ENCODE results near the gene SULT1C2. TPM values are rescaled to one million over a fixed set of nuclear protein-coding genes. Genes with fewer than 3 reads are reported as not detected.

SULT1C2 gene
- total and polyA plus RNA-seq, 4 donors = 1.7 to 2.8 TPM; not detected in 2

- Histone ChIP-seq H3K36me3 (ENCODE audit: control insufficient read depth in 1 of 2, insufficient read depth in 2 of 2, low read length in 1 of 2) (no peaks in the 10 kb centered on the region), H3K4me3 (ENCODE audit: low read length in 2 of 2) (no peak overlapping the region), H3K4me1 (ENCODE audit: control insufficient read depth in 1 of 2, insufficient read depth in 2 of 2, low read length in 2 of 2) (no peaks in the 10 kb centered on the region), H3K9me3 (ENCODE audit: control insufficient read depth, low read length) (no peaks in the 10 kb centered on the region), H3K27me3 (ENCODE audit: control insufficient read depth in 1 of 2, insufficient read depth in 2 of 2, low read length in 1 of 2) (no peaks in the 10 kb centered on the region), H3K27ac (ENCODE audit: low read depth in 1 of 2, low read length in 2 of 2) (no peak overlapping the region)
- WGBS, 2 donors = 84 to 88% methylated on average over 2 of the region's 2 CpGs
- intact Hi-C loops (cut with DNase I) = no loop called here
- DNase-seq (no peak), ATAC-seq (ENCODE audit: low FRiP score) (no peak)
Measured at GRCh38 chr2:108324531-108325255, 36.0 kb downstream of the SULT1C2 start.

- no peaks in the 10 kb centered on the region for H3K9me3 ChIP-seq (ENCODE audit: control insufficient read depth, low read length)
- H3K4me3 ChIP-seq (ENCODE audit: low read length in 2 of 2) = no peak overlapping the region
- WGBS, 2 donors = 84 to 97% methylated on average over 2 of the region's 2 CpGs
- DNase-seq = no peak
- no peak for ATAC-seq (ENCODE audit: low FRiP score)
- intact Hi-C loops (cut with DNase I) = no loop called here
- H3K36me3 ChIP-seq (ENCODE audit: control insufficient read depth in 1 of 2, insufficient read depth in 2 of 2, low read length in 1 of 2) = no peaks in the 10 kb centered on the region
- H3K27ac ChIP-seq (ENCODE audit: low read depth in 1 of 2, low read length in 2 of 2) = no peak overlapping the region
- H3K4me1 ChIP-seq (ENCODE audit: control insufficient read depth in 1 of 2, insufficient read depth in 2 of 2, low read length in 2 of 2) = no peaks in the 10 kb centered on the region
- no peaks in the 10 kb centered on the region for H3K27me3 ChIP-seq (ENCODE audit: control insufficient read depth in 1 of 2, insufficient read depth in 2 of 2, low read length in 1 of 2)
Measured at GRCh38 chr2:108325756-108326155, 37.1 kb downstream of the SULT1C2 start.

GRCh38 chr2:108329771-108330170 lies 41.1 kb downstream of the SULT1C2 start:
- Histone ChIP-seq H3K36me3 (ENCODE audit: control insufficient read depth in 1 of 2, insufficient read depth in 2 of 2, low read length in 1 of 2) (no peaks in the 10 kb centered on the region), H3K27ac (ENCODE audit: low read depth in 1 of 2, low read length in 2 of 2) (no peak overlapping the region), H3K4me3 (ENCODE audit: low read length in 2 of 2) (no peak overlapping the region), H3K4me1 (ENCODE audit: control insufficient read depth in 1 of 2, insufficient read depth in 2 of 2, low read length in 2 of 2) (no peaks in the 10 kb centered on the region), H3K9me3 (ENCODE audit: control insufficient read depth, low read length) (no peaks in the 10 kb centered on the region), H3K27me3 (ENCODE audit: control insufficient read depth in 1 of 2, insufficient read depth in 2 of 2, low read length in 1 of 2) (no peaks in the 10 kb centered on the region)
- no peak for DNase-seq
- intact Hi-C loops (cut with DNase I) = no loop called here
- no peak for ATAC-seq (ENCODE audit: low FRiP score)
- 97 to 99% methylated on average over 2 of the region's 2 CpGs for WGBS, 2 donors

GRCh38 chr2:108330979-108331378 lies 42.3 kb downstream of the SULT1C2 start:
- DNase-seq (no peak), ATAC-seq (ENCODE audit: low FRiP score) (no peak)
- Histone ChIP-seq H3K9me3 (ENCODE audit: control insufficient read depth, low read length) (no peaks in the 10 kb centered on the region), H3K4me3 (ENCODE audit: low read length in 2 of 2) (no peak overlapping the region), H3K4me1 (ENCODE audit: control insufficient read depth in 1 of 2, insufficient read depth in 2 of 2, low read length in 2 of 2) (no peaks in the 10 kb centered on the region), H3K36me3 (ENCODE audit: control insufficient read depth in 1 of 2, insufficient read depth in 2 of 2, low read length in 1 of 2) (no peaks in the 10 kb centered on the region), H3K27ac (ENCODE audit: low read depth in 1 of 2, low read length in 2 of 2) (no peak overlapping the region), H3K27me3 (ENCODE audit: control insufficient read depth in 1 of 2, insufficient read depth in 2 of 2, low read length in 1 of 2) (no peaks in the 10 kb centered on the region)
- intact Hi-C loops (cut with DNase I) = no loop called here
- WGBS, 2 donors = 24 to 27% methylated on average over 3 of the region's 3 CpGs

- no peak for DNase-seq
- 74% methylated on average over 3 of the region's 3 CpGs for WGBS, 2 donors
- Histone ChIP-seq H3K36me3 (ENCODE audit: control insufficient read depth in 1 of 2, insufficient read depth in 2 of 2, low read length in 1 of 2) (no peaks in the 10 kb centered on the region), H3K4me3 (ENCODE audit: low read length in 2 of 2) (no peak overlapping the region), H3K27me3 (ENCODE audit: control insufficient read depth in 1 of 2, insufficient read depth in 2 of 2, low read length in 1 of 2) (no peaks in the 10 kb centered on the region), H3K4me1 (ENCODE audit: control insufficient read depth in 1 of 2, insufficient read depth in 2 of 2, low read length in 2 of 2) (no peaks in the 10 kb centered on the region), H3K27ac (ENCODE audit: low read depth in 1 of 2, low read length in 2 of 2) (no peak overlapping the region), H3K9me3 (ENCODE audit: control insufficient read depth, low read length) (no peaks in the 10 kb centered on the region)
- intact Hi-C loops (cut with DNase I) = no loop called here
- ATAC-seq (ENCODE audit: low FRiP score) = no peak
Measured at GRCh38 chr2:108345951-108346350, 57.3 kb downstream of the SULT1C2 start.

GRCh38 chr2:108346827-108347226 lies 58.1 kb downstream of the SULT1C2 start:
- ATAC-seq (ENCODE audit: low FRiP score) (no peak), DNase-seq (no peak)
- no peak overlapping the region for H3K27ac ChIP-seq (ENCODE audit: low read depth in 1 of 2, low read length in 2 of 2)
- H3K36me3 ChIP-seq (ENCODE audit: control insufficient read depth in 1 of 2, insufficient read depth in 2 of 2, low read length in 1 of 2) = no peaks in the 10 kb centered on the region
- WGBS, 2 donors = 82 to 83% methylated on average over 3 of the region's 3 CpGs
- no peaks in the 10 kb centered on the region for H3K9me3 ChIP-seq (ENCODE audit: control insufficient read depth, low read length)
- H3K4me3 ChIP-seq (ENCODE audit: low read length in 2 of 2) = no peak overlapping the region
- intact Hi-C loops (cut with DNase I) = no loop called here
- H3K27me3 ChIP-seq (ENCODE audit: control insufficient read depth in 1 of 2, insufficient read depth in 2 of 2, low read length in 1 of 2) = no peaks in the 10 kb centered on the region
- H3K4me1 ChIP-seq (ENCODE audit: control insufficient read depth in 1 of 2, insufficient read depth in 2 of 2, low read length in 2 of 2) = no peaks in the 10 kb centered on the region

- Histone ChIP-seq H3K27me3 (ENCODE audit: control insufficient read depth in 1 of 2, insufficient read depth in 2 of 2, low read length in 1 of 2) (no peaks in the 10 kb centered on the region), H3K27ac (ENCODE audit: low read depth in 1 of 2, low read length in 2 of 2) (no peak overlapping the region), H3K36me3 (ENCODE audit: control insufficient read depth in 1 of 2, insufficient read depth in 2 of 2, low read length in 1 of 2) (no peaks in the 10 kb centered on the region), H3K9me3 (ENCODE audit: control insufficient read depth, low read length) (no peaks in the 10 kb centered on the region), H3K4me3 (ENCODE audit: low read length in 2 of 2) (no peak overlapping the region), H3K4me1 (ENCODE audit: control insufficient read depth in 1 of 2, insufficient read depth in 2 of 2, low read length in 2 of 2) (no peaks in the 10 kb centered on the region)
- 52 to 58% methylated on average over 3 of the region's 3 CpGs for WGBS, 2 donors
- intact Hi-C loops (cut with DNase I) = no loop called here
- DNase-seq = no peak
- no peak for ATAC-seq (ENCODE audit: low FRiP score)
Measured at GRCh38 chr2:108347786-108348185, 59.1 kb downstream of the SULT1C2 start.

- H3K27me3 ChIP-seq (ENCODE audit: control insufficient read depth in 1 of 2, insufficient read depth in 2 of 2, low read length in 1 of 2) = no peaks in the 10 kb centered on the region
- 81 to 83% methylated on average over 5 of the region's 5 CpGs for WGBS, 2 donors
- no peaks in the 10 kb centered on the region for H3K9me3 ChIP-seq (ENCODE audit: control insufficient read depth, low read length)
- intact Hi-C loops (cut with DNase I) = no loop called here
- no peaks in the 10 kb centered on the region for H3K4me1 ChIP-seq (ENCODE audit: control insufficient read depth in 1 of 2, insufficient read depth in 2 of 2, low read length in 2 of 2)
- no peak overlapping the region for H3K27ac ChIP-seq (ENCODE audit: low read depth in 1 of 2, low read length in 2 of 2)
- H3K4me3 ChIP-seq (ENCODE audit: low read length in 2 of 2) = no peak overlapping the region
- DNase-seq (no peak), ATAC-seq (ENCODE audit: low FRiP score) (no peak)
- no peaks in the 10 kb centered on the region for H3K36me3 ChIP-seq (ENCODE audit: control insufficient read depth in 1 of 2, insufficient read depth in 2 of 2, low read length in 1 of 2)
Measured at GRCh38 chr2:108348816-108349570, 60.3 kb downstream of the SULT1C2 start.

- Histone ChIP-seq H3K4me3 (ENCODE audit: low read length in 2 of 2) (no peak overlapping the region), H3K9me3 (ENCODE audit: control insufficient read depth, low read length) (no peaks in the 10 kb centered on the region), H3K36me3 (ENCODE audit: control insufficient read depth in 1 of 2, insufficient read depth in 2 of 2, low read length in 1 of 2) (no peaks in the 10 kb centered on the region), H3K27me3 (ENCODE audit: control insufficient read depth in 1 of 2, insufficient read depth in 2 of 2, low read length in 1 of 2) (no peaks in the 10 kb centered on the region), H3K27ac (ENCODE audit: low read depth in 1 of 2, low read length in 2 of 2) (no peak overlapping the region), H3K4me1 (ENCODE audit: control insufficient read depth in 1 of 2, insufficient read depth in 2 of 2, low read length in 2 of 2) (no peaks in the 10 kb centered on the region)
- 78 to 86% methylated on average over 2 of the region's 2 CpGs for WGBS, 2 donors
- intact Hi-C loops (cut with DNase I) = no loop called here
- ATAC-seq (ENCODE audit: low FRiP score) (no peak), DNase-seq (no peak)
Measured at GRCh38 chr2:108349571-108349928, 60.9 kb downstream of the SULT1C2 start.

Measured in aorta (tissue), 5 donors.